Thymus (tissue), 2 donors: Measurements from ENCODE around the gene ABCG5. TPM values are rescaled to one million over a fixed set of nuclear protein-coding genes. Genes with fewer than 3 reads are reported as not detected.

ENCODE experiments used
- polyA plus RNA-seq: library from polyadenylated mRNA; stranded (reverse); fragments of 200-250 nt; gene quantifications from one replicate; pipeline ENCODE4 v1.2.3, GENCODE V29; 2013
- total RNA-seq: library from RNA; stranded (reverse); fragments of 120-200 nt; gene quantifications from one replicate; pipeline ENCODE4 v1.2.4, GENCODE V29; 2013
- donor health status: healthy.

The ABCG5 gene
- total and polyA plus RNA-seq, 2 donors: 0.09 TPM; not detected in 1

Other genes starting within 250 kb of the ABCG5 start
- gene THADA, start 242.8 kb downstream of the ABCG5 start, total RNA-seq: 11.8 TPM
- 20.6 TPM for gene THADA, start 242.8 kb downstream of the ABCG5 start, polyA plus RNA-seq
- gene PLEKHH2, start 201.6 kb downstream of the ABCG5 start, total RNA-seq: 0.66 TPM
- 1.1 TPM for gene PLEKHH2, start 201.6 kb downstream of the ABCG5 start, polyA plus RNA-seq
- 0.24 TPM for gene C1GALT1C1L, start 162.4 kb downstream of the ABCG5 start, total RNA-seq
- 0.48 TPM for gene C1GALT1C1L, start 162.4 kb downstream of the ABCG5 start, polyA plus RNA-seq
- gene DYNC2LI1, start 64.8 kb downstream of the ABCG5 start, total RNA-seq: 17.3 TPM
- gene DYNC2LI1, start 64.8 kb downstream of the ABCG5 start, polyA plus RNA-seq: 26.4 TPM
- gene ABCG8, start 132 bp upstream of the ABCG5 start, total RNA-seq: under 0.01 TPM
- 0.05 TPM for gene ABCG8, start 132 bp upstream of the ABCG5 start, polyA plus RNA-seq
- gene LRPPRC, start 157.2 kb upstream of the ABCG5 start, total RNA-seq: 52.7 TPM
- gene LRPPRC, start 157.2 kb upstream of the ABCG5 start, polyA plus RNA-seq: 34.8 TPM